HepG2 (cell line): ENCODE results near the gene TBC1D5. TPM values are rescaled to one million over a fixed set of nuclear protein-coding genes. Genes with fewer than 3 reads are reported as not detected.
"Not testable (repeated sequence)": the region's sequence is repeated elsewhere in the genome, so short reads cannot be mapped to it uniquely, and the experiment has no call there.

Experiments used
- ATAC-seq: fragments of 200-7000 bp; cut with Tn5 transposase; 3 replicates; pipeline ENCODE4 v1.9.1; 2020; ENCODE audit warnings: mild to moderate bottlenecking, moderate library complexity
- BruUV-seq: library from RNA; stranded (reverse); fragments of 400-500 nt; replicated peaks from 2 replicates; lab custom pipeline; 2021; lab: Mats Ljungman, UMichigan
- CTCF ChIA-PET: fragments of 300-600 bp; formaldehyde crosslinking; extraction: SDS; loops from one replicate; lab custom pipeline; 2021; ENCODE audit warnings: low total read pairs, inconsistent platforms, low intra/inter-chr PET ratio; lab: Yijun Ruan, JAX
- POLR2A ChIA-PET: fragments of 350-600 bp; sonication (Branson Sonifier 250); formaldehyde crosslinking; loops from one replicate; lab custom pipeline; 2020; ENCODE audit warnings: antibody characterized with exemption, inconsistent platforms; lab: Yijun Ruan, JAX
- DNase-seq: peaks from one replicate; pipeline ENCODE4 v3.0.0-alpha.2; 2015; ENCODE audit warnings: low spot score
- FAIRE-seq: peaks from 3 replicates; lab custom pipeline; 2011; peaks lifted over from hg19 to GRCh38; lab: Jason Lieb, UNC
- H2AFZ ChIP-seq: one replicate; pipeline ENCODE4 v1.6.1; 2011; ENCODE audit warnings: low read length, inconsistent platforms
- H3K27ac ChIP-seq: fragments of 300-600 bp; 3 replicates; pipeline ENCODE4 v1.8.0; 2011; ENCODE audit warnings: mixed run types, mild to moderate bottlenecking, mixed read lengths, low read length, inconsistent platforms; ENCODE audit not compliant: insufficient read depth; ENCODE audit errors: extremely low read length
- H3K27me3 ChIP-seq, 2 experiments: fragments of 200-600 bp in 1 of 2; 2 replicates in 1 of 2; 3 replicates in 1 of 2; pipeline versions ENCODE4 v1.6.0 to v1.8.0; 2011; ENCODE audit warnings: low read length in 2 of 2, mild to moderate bottlenecking in 2 of 2, moderate library complexity in 2 of 2, inconsistent platforms in 1 of 2; ENCODE audit not compliant: insufficient read depth in 2 of 2, control insufficient read depth in 1 of 2
- H3K36me3 ChIP-seq, 2 experiments: fragments of 200-600 bp in 1 of 2; replicated peaks in 1 of 2; 2 replicates in 1 of 2; 3 replicates in 1 of 2; pipeline versions ENCODE4 v1.5.1 to v1.8.0; 2011; ENCODE audit warnings: low read length in 2 of 2, inconsistent platforms in 1 of 2; ENCODE audit not compliant: insufficient read depth in 2 of 2, control insufficient read depth in 1 of 2
- H3K4me1 ChIP-seq: 2 replicates; pipeline ENCODE4 v1.5.1; 2012; ENCODE audit warnings: low read length, inconsistent platforms; ENCODE audit not compliant: insufficient read depth
- H3K4me2 ChIP-seq: 2 replicates; pipeline ENCODE4 v1.6.0; 2011; ENCODE audit warnings: low read depth, low read length, inconsistent platforms
- H3K4me3 ChIP-seq, 3 experiments: fragments of 200-600 bp in 1 of 3; sonication (generic), shearing (Covaris generic) in 1 of 3; replicated peaks in 1 of 3; 2 replicates each; pipeline ENCODE4 v1.5.1; 2011 to 2016; ENCODE audit warnings: low read length in 3 of 3, inconsistent platforms in 2 of 3, low read depth in 2 of 3, mild to moderate bottlenecking in 2 of 3, control low read depth in 1 of 3, mixed read lengths in 1 of 3; ENCODE audit not compliant: insufficient read depth in 1 of 3
- H3K79me2 ChIP-seq: one replicate; pipeline ENCODE4 v1.6.1; 2011; ENCODE audit warnings: low read length, inconsistent platforms; ENCODE audit not compliant: insufficient read depth
- H3K9ac ChIP-seq: 2 replicates; pipeline ENCODE4 v1.6.0; 2011; ENCODE audit warnings: mild to moderate bottlenecking, low read depth, low read length, inconsistent platforms; ENCODE audit not compliant: insufficient read depth
- H3K9me3 ChIP-seq: 2 replicates; pipeline ENCODE4 v1.5.1; 2012; ENCODE audit warnings: mild to moderate bottlenecking, low read length
- H4K20me1 ChIP-seq: 2 replicates; pipeline ENCODE4 v1.6.0; 2011; ENCODE audit warnings: inconsistent platforms, mild to moderate bottlenecking, low read length, moderate library complexity; ENCODE audit not compliant: insufficient read depth
- GATA4 ChIP-seq: sonication (generic); IDR thresholded peaks from 2 replicates; pipeline ENCODE4 v1.6.1; 2016; ENCODE audit warnings: antibody characterized with exemption, low read depth, borderline replicate concordance
- GTF2F1 ChIP-seq: fragments of 150-350 bp; IDR thresholded peaks from 2 replicates; pipeline ENCODE4 v1.6.1; 2014; ENCODE audit warnings: low read length
- HNRNPK ChIP-seq: fragments of 200-400 bp; formaldehyde crosslinking; IDR thresholded peaks from 2 replicates; pipeline ENCODE4 v1.6.1; 2018; ENCODE audit warnings: low read length, low read depth, moderate library complexity, mild to moderate bottlenecking; ENCODE audit not compliant: poor library complexity, severe bottlenecking
- IKZF4 ChIP-seq: sonication (generic); formaldehyde crosslinking; IDR thresholded peaks from 2 replicates; pipeline ENCODE4 v1.5.1; 2020; ENCODE audit warnings: borderline replicate concordance, mild to moderate bottlenecking, low read depth, missing genetic modification reagents; ENCODE audit errors: not compliant biosample characterization
- MNT ChIP-seq: fragments of 450-650 bp; IDR thresholded peaks from 2 replicates; pipeline ENCODE4 v1.6.1; 2016
- MTA3 ChIP-seq: sonication (generic); formaldehyde crosslinking; IDR thresholded peaks from 2 replicates; pipeline ENCODE4 v1.4.0; 2020; ENCODE audit warnings: missing genetic modification reagents
- RFXAP ChIP-seq: sonication (generic); formaldehyde crosslinking; IDR thresholded peaks from 2 replicates; pipeline ENCODE4 v1.4.0; 2020; ENCODE audit warnings: missing genetic modification reagents, borderline replicate concordance
- ZC3H4 ChIP-seq: sonication (generic); formaldehyde crosslinking; IDR thresholded peaks from 2 replicates; pipeline ENCODE4 v1.4.0; 2020; ENCODE audit warnings: missing genetic modification reagents, borderline replicate concordance
- ZNF432 ChIP-seq: sonication (generic); formaldehyde crosslinking; IDR thresholded peaks from 2 replicates; pipeline ENCODE4 v1.5.0; 2020; ENCODE audit warnings: missing genetic modification reagents, mild to moderate bottlenecking, borderline replicate concordance
- WGBS: methylation state at CpG from one replicate; pipeline ENCODE4 v1.1.6; 2017; ENCODE audit warnings: low lambda C conversion rate; 5-methylcytosine and 5-hydroxymethylcytosine counted together
- in situ Hi-C: cut with HindIII; loops from 2 replicates; pipeline ENCODE4 v1.10.0; 2017; ENCODE audit warnings: low pct_unique_long_range_greater_than_20kb; ENCODE audit not compliant: extremely low pct_ligation_motif_present
- intact Hi-C: fragments of 100-400 bp; cut with micrococcal nuclease; formaldehyde crosslinking; loops from one replicate; pipeline ENCODE4 v1.10.0; 2022; ENCODE audit not compliant: unreplicated experiment
- polyA plus RNA-seq, 8 experiments: library from polyadenylated mRNA; depleted of rRNA in 3 of 8; stranded (reverse) in 7 of 8; unstranded in 1 of 8; fragments of >200 nt; fragmentation: Illumina TruSeq in 4 of 8; extraction: Trizol in 4 of 8; gene quantifications; 2 replicates each; pipeline versions ENCODE4 v1.2.1 to v1.2.3, GENCODE V29; 2011 to 2016; ENCODE audit warnings: low read depth in 4 of 8, missing spikeins in 1 of 8, mixed read lengths in 1 of 8; ENCODE audit not compliant: insufficient read depth in 1 of 8
- total RNA-seq, 5 experiments: library from RNA; depleted of rRNA; stranded (reverse); fragments of >200 nt; fragmentation: Illumina TruSeq; extraction: Trizol; gene quantifications; 2 replicates each; pipeline ENCODE4 v1.2.3, GENCODE V29; 2016; ENCODE audit warnings: low read depth in 1 of 5
- TF ChIP-seq, protein P1 (sequence below): fragments of 450-650 bp; IDR thresholded peaks from 2 replicates; pipeline ENCODE4 v1.6.1; 2017; ENCODE audit warnings: mild to moderate bottlenecking
- TF ChIP-seq, protein P2 (sequence below): sonication (generic); formaldehyde crosslinking; IDR thresholded peaks from 2 replicates; pipeline ENCODE4 v1.4.0; 2020; ENCODE audit warnings: missing genetic modification reagents

The TBC1D5 gene
- total and polyA plus RNA-seq, 2 of the 13 experiments (the other 11 are each of a cell fraction or from before 2014, with no cell fraction given): 19.2 to 33.3 TPM

GRCh38 chr3:17539436-17539835 lies 203.0 kb downstream of the TBC1D5 start (continued):
- TF ChIP-seq, protein P1, sequence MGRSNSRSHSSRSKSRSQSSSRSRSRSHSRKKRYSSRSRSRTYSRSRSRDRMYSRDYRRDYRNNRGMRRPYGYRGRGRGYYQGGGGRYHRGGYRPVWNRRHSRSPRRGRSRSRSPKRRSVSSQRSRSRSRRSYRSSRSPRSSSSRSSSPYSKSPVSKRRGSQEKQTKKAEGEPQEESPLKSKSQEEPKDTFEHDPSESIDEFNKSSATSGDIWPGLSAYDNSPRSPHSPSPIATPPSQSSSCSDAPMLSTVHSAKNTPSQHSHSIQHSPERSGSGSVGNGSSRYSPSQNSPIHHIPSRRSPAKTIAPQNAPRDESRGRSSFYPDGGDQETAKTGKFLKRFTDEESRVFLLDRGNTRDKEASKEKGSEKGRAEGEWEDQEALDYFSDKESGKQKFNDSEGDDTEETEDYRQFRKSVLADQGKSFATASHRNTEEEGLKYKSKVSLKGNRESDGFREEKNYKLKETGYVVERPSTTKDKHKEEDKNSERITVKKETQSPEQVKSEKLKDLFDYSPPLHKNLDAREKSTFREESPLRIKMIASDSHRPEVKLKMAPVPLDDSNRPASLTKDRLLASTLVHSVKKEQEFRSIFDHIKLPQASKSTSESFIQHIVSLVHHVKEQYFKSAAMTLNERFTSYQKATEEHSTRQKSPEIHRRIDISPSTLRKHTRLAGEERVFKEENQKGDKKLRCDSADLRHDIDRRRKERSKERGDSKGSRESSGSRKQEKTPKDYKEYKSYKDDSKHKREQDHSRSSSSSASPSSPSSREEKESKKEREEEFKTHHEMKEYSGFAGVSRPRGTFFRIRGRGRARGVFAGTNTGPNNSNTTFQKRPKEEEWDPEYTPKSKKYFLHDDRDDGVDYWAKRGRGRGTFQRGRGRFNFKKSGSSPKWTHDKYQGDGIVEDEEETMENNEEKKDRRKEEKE: no peak
- TF ChIP-seq HNRNPK: no peak
- TF ChIP-seq, all 625 proteins: peak for 0

DNA sequence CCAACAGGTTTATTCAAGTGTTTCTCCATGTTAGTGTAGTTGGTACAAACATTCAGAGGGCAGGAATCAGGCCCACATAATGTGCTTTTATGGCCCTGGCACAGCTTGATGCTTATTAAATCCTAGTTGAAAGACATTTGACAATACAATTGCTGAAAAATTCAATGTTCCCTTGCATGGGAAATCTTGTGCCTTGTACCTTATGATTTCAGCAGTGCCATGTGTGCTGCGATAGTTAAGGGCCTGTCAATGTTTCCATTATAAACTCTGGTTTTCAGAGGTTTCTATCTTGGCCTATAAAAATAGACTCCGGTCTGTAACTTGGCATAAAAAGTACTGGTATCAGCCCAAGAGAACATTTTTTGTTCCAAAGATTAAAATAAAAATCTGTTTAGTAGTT lies 207.2 kb downstream of the TBC1D5 start:
- FAIRE-seq: no peak
- H3K4me3 ChIP-seq: no peak overlapping the region
- no TSS peak for BruUV-seq
- intact Hi-C loops: no loop called here
- H3K36me3 ChIP-seq: no peaks in the 10 kb centered on the region
- H4K20me1 ChIP-seq: no peaks in the 10 kb centered on the region
- H3K9me3 ChIP-seq: no peaks in the 10 kb centered on the region
- TF ChIP-seq, protein P2, sequence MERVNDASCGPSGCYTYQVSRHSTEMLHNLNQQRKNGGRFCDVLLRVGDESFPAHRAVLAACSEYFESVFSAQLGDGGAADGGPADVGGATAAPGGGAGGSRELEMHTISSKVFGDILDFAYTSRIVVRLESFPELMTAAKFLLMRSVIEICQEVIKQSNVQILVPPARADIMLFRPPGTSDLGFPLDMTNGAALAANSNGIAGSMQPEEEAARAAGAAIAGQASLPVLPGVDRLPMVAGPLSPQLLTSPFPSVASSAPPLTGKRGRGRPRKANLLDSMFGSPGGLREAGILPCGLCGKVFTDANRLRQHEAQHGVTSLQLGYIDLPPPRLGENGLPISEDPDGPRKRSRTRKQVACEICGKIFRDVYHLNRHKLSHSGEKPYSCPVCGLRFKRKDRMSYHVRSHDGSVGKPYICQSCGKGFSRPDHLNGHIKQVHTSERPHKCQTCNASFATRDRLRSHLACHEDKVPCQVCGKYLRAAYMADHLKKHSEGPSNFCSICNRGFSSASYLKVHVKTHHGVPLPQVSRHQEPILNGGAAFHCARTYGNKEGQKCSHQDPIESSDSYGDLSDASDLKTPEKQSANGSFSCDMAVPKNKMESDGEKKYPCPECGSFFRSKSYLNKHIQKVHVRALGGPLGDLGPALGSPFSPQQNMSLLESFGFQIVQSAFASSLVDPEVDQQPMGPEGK (CRISPR knock-in tag): no peak
- TF ChIP-seq GATA4: no peak
- no peak for TF ChIP-seq MNT
- TF ChIP-seq ZNF432 (CRISPR knock-in tag): no peak
- TF ChIP-seq MTA3 (CRISPR knock-in tag): no peak
- TF ChIP-seq ZC3H4 (CRISPR knock-in tag): no peak
- no peak for TF ChIP-seq GTF2F1
- TF ChIP-seq IKZF4 (CRISPR knock-in tag): no peak
- TF ChIP-seq RFXAP (CRISPR knock-in tag): no peak
- H2AFZ ChIP-seq: no peak overlapping the region
- H3K9ac ChIP-seq: no peak overlapping the region
- DNase-seq: no peak
- CTCF ChIA-PET: no interaction called here
- POLR2A ChIA-PET: no interaction called here
- in situ Hi-C loops: no loop called here
- no peak overlapping the region for H3K4me2 ChIP-seq
- ATAC-seq: no peak
- H3K79me2 ChIP-seq: no peaks in the 10 kb centered on the region
- no peaks in the 10 kb centered on the region for H3K4me1 ChIP-seq
- WGBS: 91% methylated on average over 2 of the region's 2 CpGs
- H3K27ac ChIP-seq: no peak overlapping the region
- H3K27me3 ChIP-seq: no peaks in the 10 kb centered on the region

- in situ Hi-C loops, H3K79me2 ChIP-seq, FAIRE-seq, H3K27me3 ChIP-seq, H3K36me3 ChIP-seq, H4K20me1 ChIP-seq, H3K4me2 ChIP-seq, POLR2A ChIA-PET, intact Hi-C loops, CTCF ChIA-PET, H3K4me3 ChIP-seq, BruUV-seq, H2AFZ ChIP-seq, H3K4me1 ChIP-seq, H3K27ac ChIP-seq, H3K9me3 ChIP-seq, DNase-seq, H3K9ac ChIP-seq, ATAC-seq: not testable (repeated sequence)
- 96% methylated on average over 4 of the region's 4 CpGs for WGBS
Observed at GRCh38 chr3:17532446-17532845, 210.0 kb downstream of the TBC1D5 start.
